ENCODE data around the gene NHERF1. TPM values are rescaled to one million over a fixed set of nuclear protein-coding genes. Genes with fewer than 3 reads are reported as not detected.
A peak's percentile ranks its signal among the peaks of the same experiment; 100 is the strongest.

The NHERF1 gene
- total and polyA plus RNA-seq, 2 of the 13 experiments (the other 11 are each of a cell fraction or from before 2014, with no cell fraction given): 169 to 269 TPM

- TF ChIP-seq NFIB (CRISPR knock-in tag; IDR thresholded peaks at IDR 0.05; ENCODE audit: borderline replicate concordance) (no peak), GABPA (IDR thresholded peaks at IDR 0.05; ENCODE audit: low read depth, low read length) (no peak), GABPA (CRISPR knock-in tag; IDR thresholded peaks at IDR 0.05; ENCODE audit: low read depth) (no peak), PCBP1 (IDR thresholded peaks at IDR 0.05; ENCODE audit: borderline replicate concordance, low read depth, low read length) (no peak), ZNF530 (CRISPR knock-in tag; IDR thresholded peaks at IDR 0.05; ENCODE audit: low read depth) (no peak), REL (CRISPR knock-in tag; conservative IDR thresholded peaks at IDR 0.05) (no peak), BHLHE40 (IDR thresholded peaks at IDR 0.05; ENCODE audit: low read length) (no peak), PAWR (CRISPR knock-in tag; IDR thresholded peaks at IDR 0.05; ENCODE audit: borderline replicate concordance) (no peak), ATF2 (CRISPR knock-in tag; IDR thresholded peaks at IDR 0.05) (no peak), ZNF20 (CRISPR knock-in tag; IDR thresholded peaks at IDR 0.05) (no peak), ZBTB7A (CRISPR knock-in tag; IDR thresholded peaks at IDR 0.05) (peak; percentile 52; the same call in 1 of the 2 replicates), CHCHD3 (CRISPR knock-in tag; IDR thresholded peaks at IDR 0.05) (no peak), NFYB (CRISPR knock-in tag; IDR thresholded peaks at IDR 0.05) (no peak), ZNF737 (CRISPR knock-in tag; IDR thresholded peaks at IDR 0.05; ENCODE audit: borderline replicate concordance) (no peak), CREB1 (IDR thresholded peaks at IDR 0.05) (no peak), CREB1 (CRISPR knock-in tag; IDR thresholded peaks at IDR 0.05) (no peak), ZKSCAN1 (IDR thresholded peaks at IDR 0.05; ENCODE audit: low read length) (no peak), TAF1 (CRISPR knock-in tag; IDR thresholded peaks at IDR 0.05) (no peak), ZHX2 (IDR thresholded peaks at IDR 0.05; ENCODE audit: low read depth) (no peak), ZHX2 (CRISPR knock-in tag; IDR thresholded peaks at IDR 0.05; ENCODE audit: borderline replicate concordance) (no peak)
Measured at GRCh38 chr17:74757931-74758847, 9.8 kb downstream of the NHERF1 start (continued).
